IMR-90 (cell line): ENCODE data around the gene BCAS4. TPM values are rescaled to one million over a fixed set of nuclear protein-coding genes. Genes with fewer than 3 reads are reported as not detected.

Experiments
- ATAC-seq: fragments of 200-7000 bp; cut with Tn5 transposase; 2 replicates; pipeline ENCODE4 v1.9.1; 2020; ENCODE audit warnings: low read depth, mild to moderate bottlenecking, moderate library complexity
- BruUV-seq: library from RNA; stranded (reverse); fragments of 400-500 nt; replicated peaks from 2 replicates; lab custom pipeline; 2021; lab: Mats Ljungman, UMichigan
- CTCF ChIA-PET: fragments of 300-600 bp; formaldehyde crosslinking; extraction: SDS; loops from one replicate; lab custom pipeline; 2021; ENCODE audit warnings: antibody characterized with exemption; lab: Yijun Ruan, JAX
- POLR2A ChIA-PET: fragments of 300-600 bp; sonication (Branson Sonifier 250); formaldehyde crosslinking; loops from one replicate; lab custom pipeline; 2022; ENCODE audit warnings: antibody characterized with exemption; ENCODE audit not compliant: unreplicated experiment; lab: Charles Lee
- DNase-seq: peaks from one replicate; pipeline ENCODE4 v3.0.0; 2013
- H2AFZ ChIP-seq: replicated peaks from 2 replicates; pipeline ENCODE3; 2013; ENCODE audit warnings: low read length, mild to moderate bottlenecking; ENCODE audit not compliant: poor library complexity
- H2AK5ac ChIP-seq: 2 replicates; pipeline ENCODE4 v1.6.1; 2013; ENCODE audit warnings: low read depth, low read length, inconsistent platforms
- H2AK9ac ChIP-seq: replicated peaks from 2 replicates; pipeline ENCODE3; 2013; ENCODE audit warnings: mild to moderate bottlenecking, low read depth, low read length, moderate library complexity; ENCODE audit not compliant: poor library complexity
- H2BK120ac ChIP-seq: 2 replicates; pipeline ENCODE4 v1.6.1; 2013; ENCODE audit warnings: low read depth, low read length, inconsistent platforms
- H2BK15ac ChIP-seq: 3 replicates; pipeline ENCODE4 v1.6.1; 2013; ENCODE audit warnings: low read depth, low read length, inconsistent platforms
- H2BK20ac ChIP-seq: 2 replicates; pipeline ENCODE4 v1.6.1; 2013; ENCODE audit warnings: low read depth, mild to moderate bottlenecking, inconsistent platforms, low read length, moderate library complexity
- H2BK5ac ChIP-seq: 2 replicates; pipeline ENCODE4 v1.6.1; 2013; ENCODE audit warnings: mild to moderate bottlenecking, low read depth, low read length, inconsistent platforms; ENCODE audit not compliant: poor library complexity, severe bottlenecking
- H3K14ac ChIP-seq: replicated peaks from 2 replicates; pipeline ENCODE4 v1.6.1; 2013; ENCODE audit warnings: low read depth, low read length, inconsistent platforms
- H3K18ac ChIP-seq: 2 replicates; pipeline ENCODE4 v1.6.1; 2013; ENCODE audit warnings: low read depth, low read length, control low read depth
- H3K23ac ChIP-seq: 2 replicates; pipeline ENCODE4 v1.6.1; 2013; ENCODE audit warnings: low read depth, low read length, inconsistent platforms
- H3K27ac ChIP-seq: 2 replicates; pipeline ENCODE4 v1.5.1; 2013; ENCODE audit warnings: mild to moderate bottlenecking, control low read depth, low read length; ENCODE audit not compliant: insufficient read depth
- H3K27me3 ChIP-seq: 2 replicates; pipeline ENCODE4 v1.6.1; 2013; ENCODE audit warnings: low read length; ENCODE audit not compliant: control insufficient read depth, insufficient read depth
- H3K36me3 ChIP-seq: 2 replicates; pipeline ENCODE4 v1.6.1; 2013; ENCODE audit warnings: low read length, mixed read lengths; ENCODE audit not compliant: control insufficient read depth, insufficient read depth
- H3K4ac ChIP-seq: 2 replicates; pipeline ENCODE4 v1.6.1; 2013; ENCODE audit warnings: low read depth, low read length, inconsistent platforms
- H3K4me1 ChIP-seq: 2 replicates; pipeline ENCODE4 v1.6.1; 2013; ENCODE audit warnings: low read length, mixed read lengths; ENCODE audit not compliant: control insufficient read depth, insufficient read depth
- H3K4me2 ChIP-seq: 2 replicates; pipeline ENCODE4 v1.6.1; 2013; ENCODE audit warnings: low read depth, mild to moderate bottlenecking, control low read depth, low read length, moderate library complexity
- H3K4me3 ChIP-seq: 2 replicates; pipeline ENCODE4 v1.5.1; 2013; ENCODE audit warnings: low read depth, mild to moderate bottlenecking, control low read depth, low read length, moderate library complexity; ENCODE audit not compliant: insufficient read depth
- H3K56ac ChIP-seq: 2 replicates; pipeline ENCODE4 v1.6.1; 2013; ENCODE audit warnings: low read length, inconsistent platforms; ENCODE audit not compliant: insufficient read depth; ENCODE audit errors: extremely low read depth
- H3K79me1 ChIP-seq, 2 experiments: 2 replicates each; pipeline ENCODE4 v1.6.1; 2013; ENCODE audit warnings: low read length in 2 of 2, inconsistent platforms in 1 of 2, low read depth in 1 of 2
- H3K9ac ChIP-seq: 2 replicates; pipeline ENCODE4 v1.6.1; 2013; ENCODE audit warnings: low read depth, low read length, control low read depth
- H3K9me1 ChIP-seq: 2 replicates; pipeline ENCODE4 v1.6.1; 2013; ENCODE audit warnings: low read length, inconsistent platforms; ENCODE audit not compliant: insufficient read depth
- H3K9me3 ChIP-seq: 2 replicates; pipeline ENCODE4 v1.6.1; 2013; ENCODE audit warnings: low read length; ENCODE audit not compliant: control insufficient read depth, insufficient read depth
- H4K20me1 ChIP-seq: 2 replicates; pipeline ENCODE4 v1.6.1; 2013; ENCODE audit warnings: low read length, inconsistent platforms; ENCODE audit not compliant: insufficient read depth
- H4K5ac ChIP-seq: 2 replicates; pipeline ENCODE4 v1.6.1; 2013; ENCODE audit warnings: mild to moderate bottlenecking, low read depth, low read length, control low read depth
- H4K8ac ChIP-seq, 2 experiments: 2 replicates each; pipeline ENCODE4 v1.6.1; 2013; ENCODE audit warnings: low read depth in 2 of 2, low read length in 2 of 2, control low read depth in 1 of 2, inconsistent platforms in 1 of 2
- H4K91ac ChIP-seq: 2 replicates; pipeline ENCODE4 v1.6.1; 2013; ENCODE audit warnings: low read depth, low read length, inconsistent platforms; ENCODE audit not compliant: insufficient read depth
- CEBPB ChIP-seq: IDR thresholded peaks from 2 replicates; pipeline ENCODE4 v1.6.1; 2012; ENCODE audit warnings: low read depth, low read length, improper control_type of control experiment
- WGBS, 2 experiments: methylation state at CpG; one replicate each; pipeline versions ENCODE4 v1.1.5 to v1.1.7; 2013; ENCODE audit warnings: missing lambda C conversion rate in 2 of 2; ENCODE audit not compliant: insufficient read length in 1 of 2; ENCODE audit errors: extremely low coverage in 2 of 2; 5-methylcytosine and 5-hydroxymethylcytosine counted together
- dilution Hi-C: fragments of 300-500 bp; cut with HindIII; formaldehyde crosslinking; loops from one replicate; pipeline ENCODE4 v1.14.3; 2018; ENCODE audit warnings: low sequenced_read_pairs; ENCODE audit not compliant: unreplicated experiment
- in situ Hi-C: fragments of 300-500 bp; cut with MboI; formaldehyde crosslinking; loops from 3 replicates; pipeline ENCODE4 v1.14.3; 2019; ENCODE audit warnings: low sequenced_read_pairs, inconsistent platforms, mixed read lengths
- intact Hi-C: fragments of 100-400 bp; cut with micrococcal nuclease; formaldehyde crosslinking; loops from 2 replicates; pipeline ENCODE4 v1.10.0; 2022
- polyA plus RNA-seq, 3 experiments: library from polyadenylated mRNA; depleted of rRNA; stranded (reverse); fragments of >200 nt; gene quantifications; 2 replicates each; pipeline ENCODE4 v1.2.3, GENCODE V29; 2012; ENCODE audit warnings: low replicate concordance in 1 of 3
- total RNA-seq: library from RNA; depleted of rRNA; stranded (reverse); fragments of >200 nt; gene quantifications from 2 replicates; pipeline ENCODE4 v1.2.3, GENCODE V29; 2012

BCAS4 gene
- total and polyA plus RNA-seq, 2 of the 4 experiments (the other 2 are of a cell fraction) = 42.7 to 47.5 TPM

DNA sequence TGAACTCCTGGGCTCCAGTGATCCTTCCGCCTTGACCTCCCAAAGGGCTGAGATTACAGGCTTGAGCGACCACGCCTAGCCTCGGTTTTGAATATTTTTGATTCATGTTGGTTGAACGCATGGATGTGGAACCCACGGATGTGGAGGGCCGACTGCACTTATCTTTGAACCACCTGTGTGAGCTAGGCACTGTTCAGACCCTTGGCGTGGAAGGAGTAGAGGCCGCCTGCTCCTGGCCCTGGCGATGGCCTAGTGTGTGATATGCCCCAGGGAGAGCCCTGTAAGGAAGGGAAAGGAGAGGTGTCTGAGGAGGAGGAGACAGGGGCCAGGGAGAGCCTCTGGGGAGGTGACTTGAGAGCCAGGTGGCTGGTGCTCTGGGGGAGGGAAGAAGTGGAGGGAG, 64.3 kb downstream of the BCAS4 start:
- H4K91ac ChIP-seq = no peak overlapping the region
- no peak overlapping the region for H2BK120ac ChIP-seq
- peaks cover 0 to 5% of the 10 kb centered on the region in 2 experiments; a peak in 2 of 4 replicates for H3K79me1 ChIP-seq
- no peaks in the 10 kb centered on the region for H3K9me3 ChIP-seq
- no peak overlapping the region for H2BK5ac ChIP-seq
- BruUV-seq = no TSS peak
- ChIA-PET POLR2A (no interaction called here), CTCF (interaction anchor here (0.6 kb wide), 2 partner anchors 63 to 69 kb away, joined by 3 to 5 read pairs; no protein-coding TSS in a partner anchor)
- H3K4me2 ChIP-seq = no peak overlapping the region
- no peak overlapping the region for H4K5ac ChIP-seq
- no peak overlapping the region for H3K56ac ChIP-seq
- H3K4me3 ChIP-seq = no peak overlapping the region
- H3K4me1 ChIP-seq = peaks cover 5% of the 10 kb centered on the region; the same call in 1 of the 2 replicates
- H2AK9ac ChIP-seq = no peak overlapping the region
- intact Hi-C loops = no loop called here
- H3K18ac ChIP-seq = no peak overlapping the region
- H4K20me1 ChIP-seq = 0 out of 2 replicates have a peak, but pooled peaks cover 7% of the 10 kb centered on the region
- no peak overlapping the region for H2BK15ac ChIP-seq
- ATAC-seq (no peak), DNase-seq (no peak)
- no peak overlapping the region for H3K23ac ChIP-seq
- in situ Hi-C loops = no loop called here
- no peak overlapping the region for H3K4ac ChIP-seq
- dilution Hi-C loops = no loop called here
- H3K27me3 ChIP-seq = no peaks in the 10 kb centered on the region
- TF ChIP-seq CEBPB = no peak
- H3K27ac ChIP-seq = no peak overlapping the region
- H3K9me1 ChIP-seq = 0 out of 2 replicates have a peak, but pooled peaks cover 6% of the 10 kb centered on the region
- WGBS, 2 experiments = 95% methylated on average over 4 of the region's 10 CpGs; no CpG with 5 or more reads in 1 of the 2 experiments
- H3K14ac ChIP-seq = no peak overlapping the region
- no peak overlapping the region for H4K8ac ChIP-seq
- H3K36me3 ChIP-seq = no peaks in the 10 kb centered on the region
- H2BK20ac ChIP-seq = no peak overlapping the region
- H2AFZ ChIP-seq = peak overlapping the region; percentile 44
- no peak overlapping the region for H2AK5ac ChIP-seq
- no peak overlapping the region for H3K9ac ChIP-seq
